ENCODE measurements around the gene PTGDS. TPM values are rescaled to one million over a fixed set of nuclear protein-coding genes. Genes with fewer than 3 reads are reported as not detected.

Gene PTGDS
- total and polyA plus RNA-seq, 9 of the 15 experiments (the other 6 are each of a cell fraction or from before 2014, with no cell fraction given): 0.46 to 7.1 (median 2.0) TPM

- peak; percentile 96 to 99 for TF ChIP-seq MAZ (CRISPR knock-in tag; conservative IDR thresholded peaks at IDR 0.05 in 1 of 2, IDR thresholded peaks at IDR 0.05 in 1 of 2)
- TF ChIP-seq ZNF561 (CRISPR knock-in tag; conservative IDR thresholded peaks at IDR 0.05): no peak
- TF ChIP-seq MCM2 (IDR thresholded peaks at IDR 0.05; ENCODE audit: low read depth): no peak
- TF ChIP-seq ZBTB34 (CRISPR knock-in tag; IDR thresholded peaks at IDR 0.05): no peak
- TF ChIP-seq UBTF (IDR thresholded peaks at IDR 0.05; ENCODE audit: borderline replicate concordance in 1 of 2, low read depth in 2 of 2, low read length in 2 of 2): peak in 1 of 2 experiments; percentile 27; a peak in 2 of 4 replicates
- TF ChIP-seq ZEB2 (IDR thresholded peaks at IDR 0.05): no peak
- no peak for TF ChIP-seq HMG20B (CRISPR knock-in tag; IDR thresholded peaks at IDR 0.05)
- 0 out of 2 replicates have a peak, but pooled peaks have one; percentile 5 for TF ChIP-seq ATF1 (CRISPR knock-in tag; IDR thresholded peaks at IDR 0.05)
- peak; percentile 94 for TF ChIP-seq ATF1 (tag; IDR thresholded peaks at IDR 0.05)
- 0 out of 2 replicates have a peak, but pooled peaks have one; percentile 36 for TF ChIP-seq ZNF431 (CRISPR knock-in tag; IDR thresholded peaks at IDR 0.05)
- no peak for TF ChIP-seq FOXJ3 (CRISPR knock-in tag; IDR thresholded peaks at IDR 0.05)
- TF ChIP-seq POLR3G (IDR thresholded peaks at IDR 0.05; ENCODE audit: extremely low read depth, insufficient read length, insufficient replicate concordance): no peak
- TF ChIP-seq ARID2 (IDR thresholded peaks at IDR 0.05): no peak
- TF ChIP-seq GTF2F1 (IDR thresholded peaks at IDR 0.05; ENCODE audit: low read depth, low read length): no peak
- TF ChIP-seq SMARCE1 (IDR thresholded peaks at IDR 0.05): peak; percentile 82
- no peak for TF ChIP-seq NR3C1 (CRISPR knock-in tag; IDR thresholded peaks at IDR 0.05)
- TF ChIP-seq ATF6 (CRISPR knock-in tag; IDR thresholded peaks at IDR 0.05): no peak
- TF ChIP-seq HDGF (IDR thresholded peaks at IDR 0.05): peak; percentile 87; the same call in 1 of the 2 replicates
- TF ChIP-seq MIER1 (IDR thresholded peaks at IDR 0.05; ENCODE audit: low read depth): 0 out of 2 replicates have a peak, but pooled peaks have one; percentile 17
- no peak for TF ChIP-seq ZFPM2 (CRISPR knock-in tag; IDR thresholded peaks at IDR 0.05)
- TF ChIP-seq ZNF764 (CRISPR knock-in tag; IDR thresholded peaks at IDR 0.05; ENCODE audit: low read depth): peak; percentile 72; the same call in 1 of the 2 replicates
- no peak for TF ChIP-seq SNAPC5 (CRISPR knock-in tag; IDR thresholded peaks at IDR 0.05)
- TF ChIP-seq FOS (IDR thresholded peaks at IDR 0.05; ENCODE audit: extremely low read depth, insufficient read length): no peak
These were observed 32.6 kb upstream of the PTGDS start, which contains the start of the genes C8G and FBXW5 (continued) for GRCh38 chr9:136944519-136945332.
